Measurements from ENCODE around the gene APOL1.
"Not testable (repeated sequence)": the region's sequence is repeated elsewhere in the genome, so short reads cannot be mapped to it uniquely, and the experiment has no call there.

DNA sequence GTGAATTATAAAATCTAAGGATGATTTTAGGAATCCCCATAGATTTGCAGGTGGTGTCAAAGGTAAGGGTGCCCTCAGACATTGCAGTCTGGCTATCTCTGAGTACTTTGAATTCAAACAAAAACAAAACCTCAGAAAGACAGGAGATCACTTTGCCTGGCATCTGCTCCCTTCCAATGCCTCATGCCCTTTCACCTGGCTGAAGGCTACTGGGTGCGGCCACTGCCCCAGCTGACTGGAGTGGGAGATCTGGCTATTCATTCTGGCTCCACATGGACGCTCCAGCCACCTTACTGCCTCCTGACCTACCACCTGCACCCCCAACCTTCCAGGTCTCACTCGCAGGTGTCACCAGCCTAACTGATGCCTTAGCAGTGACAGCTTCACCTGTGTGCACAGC is 23.3 kb upstream of the APOL1 start:
- TF ChIP-seq, protein P1, sequence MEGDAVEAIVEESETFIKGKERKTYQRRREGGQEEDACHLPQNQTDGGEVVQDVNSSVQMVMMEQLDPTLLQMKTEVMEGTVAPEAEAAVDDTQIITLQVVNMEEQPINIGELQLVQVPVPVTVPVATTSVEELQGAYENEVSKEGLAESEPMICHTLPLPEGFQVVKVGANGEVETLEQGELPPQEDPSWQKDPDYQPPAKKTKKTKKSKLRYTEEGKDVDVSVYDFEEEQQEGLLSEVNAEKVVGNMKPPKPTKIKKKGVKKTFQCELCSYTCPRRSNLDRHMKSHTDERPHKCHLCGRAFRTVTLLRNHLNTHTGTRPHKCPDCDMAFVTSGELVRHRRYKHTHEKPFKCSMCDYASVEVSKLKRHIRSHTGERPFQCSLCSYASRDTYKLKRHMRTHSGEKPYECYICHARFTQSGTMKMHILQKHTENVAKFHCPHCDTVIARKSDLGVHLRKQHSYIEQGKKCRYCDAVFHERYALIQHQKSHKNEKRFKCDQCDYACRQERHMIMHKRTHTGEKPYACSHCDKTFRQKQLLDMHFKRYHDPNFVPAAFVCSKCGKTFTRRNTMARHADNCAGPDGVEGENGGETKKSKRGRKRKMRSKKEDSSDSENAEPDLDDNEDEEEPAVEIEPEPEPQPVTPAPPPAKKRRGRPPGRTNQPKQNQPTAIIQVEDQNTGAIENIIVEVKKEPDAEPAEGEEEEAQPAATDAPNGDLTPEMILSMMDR (IDR thresholded peaks at IDR 0.05 in 4 of 5, conservative IDR thresholded peaks at IDR 0.05 in 1 of 5), result not testable (repeated sequence)
- TF ChIP-seq POLR2A (IDR thresholded peaks at IDR 0.05), result not testable (repeated sequence)

Measured in gastrocnemius medialis (tissue), 4 donors.